Tibial nerve (tissue), 4 donors: ENCODE measurements around the gene L1CAM. TPM values are rescaled to one million over a fixed set of nuclear protein-coding genes. Genes with fewer than 3 reads are reported as not detected.
A peak's percentile ranks its signal among the peaks of the same experiment; 100 is the strongest.

Source experiments
- DNase-seq, 2 donors: peaks; one replicate each; pipeline ENCODE4 v3.0.0-alpha.2; 2019; ENCODE audit warnings: low spot score in 2 of 2
- H3K27ac ChIP-seq, 4 donors: fragments of 200-600 bp; sonication (generic) in 3 of 4; one replicate each; pipeline ENCODE4 v1.5.1; 2017 to 2019; ENCODE audit warnings: mild to moderate bottlenecking in 1 of 4
- H3K27me3 ChIP-seq, 2 donors: fragments of 200-600 bp; sonication (generic) in 1 of 2; one replicate each; pipeline versions ENCODE4 v1.5.1 to v1.6.0; 2017 to 2019
- H3K36me3 ChIP-seq, 3 donors: fragments of 200-600 bp; sonication (generic); one replicate each; pipeline ENCODE4 v1.5.1; 2018 to 2019
- H3K4me1 ChIP-seq, 4 donors: fragments of 200-600 bp; sonication (generic) in 3 of 4; one replicate each; pipeline ENCODE4 v1.5.1; 2017 to 2019
- H3K4me3 ChIP-seq, 4 donors: fragments of 200-600 bp; sonication (generic) in 3 of 4; one replicate each; pipeline ENCODE4 v1.5.1; 2017 to 2019; ENCODE audit warnings: mild to moderate bottlenecking in 1 of 4, moderate library complexity in 1 of 4
- H3K9me3 ChIP-seq, 4 donors: fragments of 200-600 bp; sonication (generic) in 3 of 4; one replicate each; pipeline ENCODE4 v1.5.1; 2017 to 2019
- CTCF ChIP-seq, 5 experiments: fragments of 200-600 bp in 3 of 5; fragments of 450-650 bp in 2 of 5; sonication (generic) in 3 of 5; IDR thresholded peaks; one replicate each; pipeline ENCODE4 v1.5.1; 2016 to 2019; ENCODE audit warnings: antibody characterized with exemption in 5 of 5, mild to moderate bottlenecking in 3 of 5, moderate library complexity in 2 of 5
- EP300 ChIP-seq, 2 donors: sonication (generic); formaldehyde crosslinking; IDR thresholded peaks; one replicate each; pipeline ENCODE4 v1.6.1; 2017; ENCODE audit warnings: antibody characterized with exemption in 2 of 2, mild to moderate bottlenecking in 1 of 2
- POLR2A ChIP-seq, 2 donors: fragments of 450-650 bp; IDR thresholded peaks; one replicate each; pipeline ENCODE4 v1.6.1; 2017; ENCODE audit warnings: antibody characterized with exemption in 2 of 2, mild to moderate bottlenecking in 2 of 2, moderate library complexity in 2 of 2
- WGBS, 2 donors: methylation state at CpG; one replicate each; pipeline ENCODE4 v1.1.5; 2018; 5-methylcytosine and 5-hydroxymethylcytosine counted together
- total RNA-seq, 4 donors: library from RNA; depleted of rRNA; stranded (reverse); fragments of >200 nt; gene quantifications; one replicate each; pipeline ENCODE4 v1.1.0, GENCODE V29; 2016

The L1CAM gene
- total RNA-seq, 4 donors from 2014 or later: 23.7 to 53.7 (median 46.3) TPM

DNA sequence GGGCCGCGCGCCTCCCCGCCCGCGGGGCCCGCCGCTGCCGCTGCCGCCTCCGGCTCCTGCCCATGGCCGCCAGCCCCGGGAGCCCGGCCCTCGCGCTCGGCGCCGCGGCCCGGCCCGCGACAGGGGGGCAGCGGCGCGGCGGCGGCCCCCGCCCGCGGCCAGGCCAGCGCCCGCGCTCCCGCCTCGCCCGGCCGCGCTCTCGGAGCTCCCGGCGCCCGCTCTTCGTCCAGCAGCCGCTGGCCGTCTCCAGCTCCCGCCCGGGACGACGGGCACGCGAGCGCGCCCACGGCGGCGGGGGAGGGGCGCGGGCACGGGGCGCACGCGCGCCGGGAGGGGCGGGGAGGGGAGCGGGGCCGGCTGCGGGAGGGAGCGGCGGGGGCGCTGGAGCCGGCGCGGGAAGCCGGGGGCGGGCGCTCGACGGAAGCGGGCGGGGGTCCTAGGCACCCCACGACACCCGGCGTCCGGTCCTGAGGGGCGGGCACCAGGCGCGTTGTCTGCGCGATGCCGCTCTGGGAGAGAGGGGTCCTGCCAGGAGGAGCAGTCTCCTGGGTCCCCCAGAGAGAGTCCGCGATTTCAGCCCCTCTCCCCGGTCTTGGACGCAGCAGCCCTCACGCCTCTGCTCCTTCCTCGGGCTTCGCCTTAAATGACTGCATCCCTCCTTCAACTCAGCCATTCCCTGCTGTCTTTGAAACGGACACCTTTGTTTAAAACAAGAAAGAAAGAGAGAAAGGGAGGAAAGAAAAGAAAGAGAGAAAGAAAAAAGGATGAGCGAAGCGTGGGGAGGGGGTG is 55.1 kb downstream of the L1CAM start:
- no peak for DNase-seq
- H3K27me3 ChIP-seq: peaks cover 0 to 24% of the 10 kb centered on the region in 2 donors
- H3K4me3 ChIP-seq: peak overlapping the region in 2 of 4 donors; percentile 35 to 62
- no peaks in the 10 kb centered on the region for H3K9me3 ChIP-seq
- WGBS, 2 donors: 21 to 22% methylated on average over 8 to 50 of the region's 102 CpGs
- no peak for TF ChIP-seq CTCF (IDR thresholded peaks at IDR 0.05)
- no peak for TF ChIP-seq POLR2A (IDR thresholded peaks at IDR 0.05)
- TF ChIP-seq EP300 (IDR thresholded peaks at IDR 0.05): no peak
- no peaks in the 10 kb centered on the region for H3K36me3 ChIP-seq
- H3K4me1 ChIP-seq: peaks cover 0 to 13% (median 0%) of the 10 kb centered on the region in 4 donors
- H3K27ac ChIP-seq: peak overlapping the region in 1 of 4 donors; percentile 17

- H3K27me3 ChIP-seq: peaks cover 0 to 27% of the 10 kb centered on the region in 2 donors
These were observed 56.0 kb downstream of the L1CAM start, which contains the start of gene PDZD4 for GRCh38 chrX:153829799-153830639. Gene PDZD4 (minus strand): TSS chrX:153830544. CDS start chrX:153830298, 246 bp downstream.

DNA sequence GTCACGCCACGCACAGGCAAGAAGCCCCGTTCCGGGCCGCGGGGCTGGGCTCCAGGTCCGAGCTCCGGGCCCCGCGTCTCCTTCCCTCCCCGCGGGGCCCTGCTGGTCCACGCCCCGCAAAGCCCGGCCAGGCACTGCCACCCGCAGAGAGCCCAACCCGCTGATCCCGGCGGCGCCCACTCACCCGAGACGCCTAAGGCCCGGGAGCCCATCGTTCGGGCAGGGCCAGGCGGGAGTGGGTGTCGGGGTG is 56.5 kb downstream of the L1CAM start:
- Histone ChIP-seq H3K27me3 (peaks cover 0 to 27% of the 10 kb centered on the region in 2 donors), H3K9me3 (no peaks in the 10 kb centered on the region), H3K4me1 (peaks cover 0 to 13% (median 0%) of the 10 kb centered on the region in 4 donors), H3K36me3 (no peaks in the 10 kb centered on the region), H3K27ac (peak overlapping the region in 3 of 4 donors; percentile 45 to 75 (median 73)), H3K4me3 (peak overlapping the region; percentile 35 to 62 (median 48))
- TF ChIP-seq CTCF (IDR thresholded peaks at IDR 0.05) (no peak), EP300 (IDR thresholded peaks at IDR 0.05) (no peak), POLR2A (IDR thresholded peaks at IDR 0.05) (no peak)
- DNase-seq: no peak
- 22% methylated on average over 20 of the region's 27 CpGs; no CpG with 5 or more reads in 1 of the 2 donors for WGBS, 2 donors

More at GRCh38 chrX:153829799-153830639, 56.0 kb downstream of the L1CAM start, which contains the start of gene PDZD4:
- peak within 1 kb of the TSS; percentile 35 to 62 (median 48) for H3K4me3 ChIP-seq
- no peaks in the 10 kb centered on the region for H3K36me3 ChIP-seq
- 30% methylated on average over 62 of the region's 97 CpGs; no CpG with 5 or more reads in 1 of the 2 donors for WGBS, 2 donors
- peak within 1 kb of the TSS in 3 of 4 donors; percentile 45 to 75 (median 73) for H3K27ac ChIP-seq
- no peak for DNase-seq
- peaks cover 0 to 13% (median 0%) of the 10 kb centered on the region in 4 donors for H3K4me1 ChIP-seq
- H3K9me3 ChIP-seq: no peaks in the 10 kb centered on the region
- no peak for TF ChIP-seq EP300 (IDR thresholded peaks at IDR 0.05)
- no peak for TF ChIP-seq CTCF (IDR thresholded peaks at IDR 0.05)
- no peak for TF ChIP-seq POLR2A (IDR thresholded peaks at IDR 0.05)

GRCh38 chrX:153828723-153829548 is 57.0 kb downstream of the L1CAM start:
- TF ChIP-seq CTCF (IDR thresholded peaks at IDR 0.05): no peak
- TF ChIP-seq EP300 (IDR thresholded peaks at IDR 0.05): no peak
- TF ChIP-seq POLR2A (IDR thresholded peaks at IDR 0.05): no peak
- Histone ChIP-seq H3K27me3 (peaks cover 0 to 32% of the 10 kb centered on the region in 2 donors), H3K9me3 (no peaks in the 10 kb centered on the region), H3K36me3 (no peaks in the 10 kb centered on the region), H3K27ac (peak overlapping the region in 3 of 4 donors; percentile 45 to 75 (median 73)), H3K4me3 (peak overlapping the region; percentile 35 to 62 (median 48)), H3K4me1 (peaks cover 0 to 13% (median 0%) of the 10 kb centered on the region in 4 donors)
- 5 to 21% methylated on average over 24 to 48 of the region's 50 CpGs for WGBS, 2 donors
- DNase-seq: no peak
